AG10803 (cell line): Measurements from ENCODE around the gene VMAC.

Source experiments
- DNase-seq: peaks from one replicate; pipeline ENCODE4 v3.0.0; 2010; ENCODE audit warnings: low read depth
- H3K4me3 ChIP-seq: 2 replicates; pipeline ENCODE4 v1.5.1; 2011; ENCODE audit warnings: mild to moderate bottlenecking, low read length, control low read depth
- CTCF ChIP-seq: conservative IDR thresholded peaks from 2 replicates; pipeline ENCODE4 v1.5.1; 2011; ENCODE audit warnings: mild to moderate bottlenecking, low read length, control low read depth, inconsistent platforms

Gene VMAC

DNA sequence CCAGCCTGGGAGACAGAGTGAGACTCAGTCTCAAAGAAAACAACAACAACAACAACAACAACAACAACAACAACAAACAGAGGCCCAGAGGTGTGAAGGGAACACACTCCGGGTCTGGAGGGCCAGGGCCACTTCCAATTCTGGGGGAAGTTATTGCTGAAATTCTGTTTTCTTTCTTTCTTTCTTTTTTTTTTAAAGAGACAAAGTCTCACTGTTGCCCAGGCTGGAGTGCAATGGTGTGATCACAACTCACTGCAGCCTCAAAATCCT is 5.9 kb downstream of the VMAC start:
- DNase-seq: no peak
- TF ChIP-seq CTCF: no peak
- H3K4me3 ChIP-seq: no peak overlapping the region

GRCh38 chr19:5911366-5911765 is 6.7 kb downstream of the VMAC start:
- no peak overlapping the region for H3K4me3 ChIP-seq
- TF ChIP-seq CTCF: no peak
- peak; percentile 77 for DNase-seq

DNA sequence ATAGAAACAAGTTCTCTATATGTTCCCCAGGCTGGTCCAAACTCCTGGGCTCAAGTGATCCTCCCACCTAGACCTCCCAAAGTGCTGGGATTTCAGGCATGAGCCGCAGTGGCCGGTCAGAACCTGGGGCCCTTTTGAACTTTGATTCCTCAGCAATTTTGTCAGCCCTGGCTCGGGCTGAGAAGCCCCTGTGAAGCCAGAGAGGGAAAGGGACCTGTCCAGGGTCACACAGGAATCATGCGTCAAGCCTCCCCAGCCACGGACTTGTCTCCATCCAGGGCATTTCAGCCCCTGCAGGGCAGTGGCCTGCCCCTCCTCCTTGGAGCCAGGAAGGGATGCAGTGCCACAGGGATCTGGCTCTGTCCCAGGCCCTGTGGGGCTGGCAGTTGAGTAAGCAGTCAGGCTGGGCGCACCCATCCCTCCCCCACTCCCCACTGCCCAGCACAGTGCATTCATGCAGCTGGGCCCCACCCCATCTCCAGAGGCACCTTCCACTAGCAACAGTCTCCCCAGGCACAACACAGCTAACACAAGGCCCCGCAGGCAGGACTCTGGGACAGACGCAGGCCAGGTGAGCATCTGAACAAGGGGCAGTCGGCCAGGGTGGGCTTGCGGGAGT is 9.2 kb downstream of the VMAC start, which contains the start of gene CAPS:
Gene CAPS, plus strand, starts transcription at position 516 of the 619 bp plus-strand sequence. CDS start 153 bp downstream, outside the sequence.
- DNase-seq: peak; percentile 80
- TF ChIP-seq CTCF: no peak
- no peak within 1 kb of the TSS for H3K4me3 ChIP-seq

GRCh38 chr19:5914358-5914774 is 9.7 kb downstream of the VMAC start:
- no peak overlapping the region for H3K4me3 ChIP-seq
- TF ChIP-seq CTCF: no peak
- DNase-seq: no peak

DNA sequence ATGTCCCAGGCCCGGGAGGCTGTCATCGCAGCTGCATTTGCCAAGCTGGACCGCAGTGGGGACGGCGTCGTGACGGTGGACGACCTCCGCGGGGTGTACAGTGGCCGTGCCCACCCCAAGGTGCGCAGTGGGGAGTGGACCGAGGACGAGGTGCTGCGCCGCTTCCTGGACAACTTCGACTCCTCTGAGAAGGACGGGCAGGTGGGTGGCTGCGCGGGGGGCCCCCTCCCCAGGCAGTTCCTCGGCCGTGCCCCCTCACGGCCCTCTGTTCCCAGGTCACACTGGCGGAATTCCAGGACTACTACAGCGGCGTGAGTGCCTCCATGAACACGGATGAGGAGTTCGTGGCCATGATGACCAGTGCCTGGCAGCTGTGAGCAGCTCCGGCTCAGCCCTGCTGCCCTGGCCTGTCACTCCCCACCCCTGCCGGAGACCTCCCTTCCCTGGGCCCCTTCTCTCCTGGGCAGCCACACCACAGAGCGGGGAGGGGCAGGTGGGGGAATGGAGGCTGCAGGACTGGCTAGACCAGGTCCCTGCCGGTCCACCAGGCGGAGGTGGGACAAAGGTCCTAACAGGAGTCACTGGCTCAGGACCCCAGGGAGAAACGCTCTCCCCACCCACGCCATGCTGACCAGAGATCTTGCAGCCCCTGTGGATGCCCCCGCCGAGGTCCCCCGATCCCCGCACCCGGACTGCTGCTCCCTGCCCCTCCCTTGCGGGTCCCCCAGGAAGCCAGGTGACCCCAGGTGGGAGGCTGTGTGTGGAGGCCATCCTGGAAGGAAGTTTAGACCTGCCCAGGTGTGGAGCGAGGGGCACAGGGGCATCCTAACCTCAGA is 10.5 kb downstream of the VMAC start:
- H3K4me3 ChIP-seq: no peak overlapping the region
- TF ChIP-seq CTCF: no peak
- no peak for DNase-seq

- H3K4me3 ChIP-seq: no peak overlapping the region
- TF ChIP-seq CTCF: no peak
- DNase-seq: no peak
These were observed 11.1 kb downstream of the VMAC start for GRCh38 chr19:5915782-5916165.

DNA sequence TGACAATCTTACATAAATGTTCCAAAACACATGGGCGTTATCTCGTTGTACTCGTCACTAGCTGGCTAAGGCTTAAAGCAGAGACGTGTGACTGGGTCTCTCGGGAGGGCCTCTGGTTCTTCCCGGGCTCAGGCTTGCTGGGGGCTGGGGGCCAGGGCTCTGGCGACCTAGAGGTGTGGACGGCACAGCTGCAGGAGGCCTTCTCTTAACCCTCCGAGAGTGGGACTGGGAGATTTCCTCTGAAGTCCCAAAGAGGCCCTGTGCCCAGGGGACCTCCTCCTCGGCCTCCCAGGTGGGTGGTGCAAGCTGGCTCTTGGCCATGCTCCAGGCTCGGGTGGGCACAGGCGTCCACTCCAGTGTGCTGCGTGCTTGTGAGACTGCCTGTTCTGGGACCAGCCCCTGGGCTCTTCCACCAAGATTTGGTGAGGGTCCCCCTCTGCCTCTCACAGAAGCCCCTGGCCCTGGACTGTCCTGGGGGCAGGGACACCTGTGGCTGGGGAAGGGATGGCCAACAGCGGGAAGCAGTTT is 11.6 kb downstream of the VMAC start:
- no peak for DNase-seq
- no peak for TF ChIP-seq CTCF
- no peak overlapping the region for H3K4me3 ChIP-seq
